GM13976 (cell line): ENCODE results near the gene SLC9B1.

Source experiments
- DNase-seq: peaks from one replicate; pipeline ENCODE4 v3.0.0; 2012; ENCODE audit warnings: low spot score
- CTCF ChIP-seq: IDR thresholded peaks from 2 replicates; pipeline ENCODE4 v1.5.1; 2012; ENCODE audit warnings: borderline replicate concordance, mild to moderate bottlenecking; ENCODE audit not compliant: insufficient read depth; ENCODE audit errors: extremely low read depth, missing control alignments, control extremely low read depth
- in situ Hi-C: fragments of 300-500 bp; cut with MboI; formaldehyde crosslinking; loops from one replicate; pipeline ENCODE4 v1.12.0; 2022; ENCODE audit warnings: low sequenced_read_pairs, mixed read lengths, inconsistent platforms; ENCODE audit not compliant: unreplicated experiment

SLC9B1 gene

DNA sequence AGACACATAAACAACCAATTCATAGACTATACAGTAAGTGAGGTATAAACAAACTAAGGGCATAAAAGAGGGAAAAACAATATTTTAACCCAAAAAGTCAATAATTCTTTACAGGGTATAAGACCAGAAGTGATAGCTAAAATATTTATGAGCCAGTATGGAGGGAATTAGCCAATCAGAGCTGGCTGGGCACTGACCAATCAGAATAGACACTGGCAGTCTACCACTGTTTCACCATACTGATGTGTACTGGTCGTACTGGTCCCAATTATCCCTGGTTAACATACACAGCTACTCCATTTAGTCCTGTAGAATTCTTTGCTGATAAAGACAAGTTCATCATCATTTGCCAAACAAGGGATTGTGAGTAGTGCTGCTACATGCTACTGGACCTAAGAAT is 9.8 kb upstream of the SLC9B1 start:
- in situ Hi-C loops = no loop called here
- TF ChIP-seq CTCF = no peak
- DNase-seq = no peak

DNA sequence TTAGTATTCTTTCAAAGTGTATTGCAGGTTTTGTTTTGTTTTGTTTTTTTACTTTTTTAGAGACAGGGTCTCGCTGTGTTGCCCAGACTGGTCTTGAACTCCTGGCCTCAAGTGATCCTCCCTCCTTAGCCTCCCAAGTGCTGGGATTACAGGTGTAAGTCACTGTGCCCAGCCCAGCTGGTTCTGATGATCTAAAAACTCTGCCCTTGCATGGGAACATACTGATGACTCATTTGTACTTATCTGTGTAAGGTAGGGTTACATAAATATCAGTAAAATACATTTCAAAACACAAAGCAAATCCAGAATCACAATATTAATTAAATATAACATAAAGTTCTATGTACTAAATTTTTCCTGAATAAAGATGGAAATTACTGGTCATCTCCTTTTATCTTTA is 7.4 kb upstream of the SLC9B1 start:
- no peak for DNase-seq
- in situ Hi-C loops = no loop called here
- no peak for TF ChIP-seq CTCF

- no peak for TF ChIP-seq CTCF
- DNase-seq = no peak
- in situ Hi-C loops = no loop called here
Observed at GRCh38 chr4:103024996-103025395, 5.5 kb upstream of the SLC9B1 start.

DNA sequence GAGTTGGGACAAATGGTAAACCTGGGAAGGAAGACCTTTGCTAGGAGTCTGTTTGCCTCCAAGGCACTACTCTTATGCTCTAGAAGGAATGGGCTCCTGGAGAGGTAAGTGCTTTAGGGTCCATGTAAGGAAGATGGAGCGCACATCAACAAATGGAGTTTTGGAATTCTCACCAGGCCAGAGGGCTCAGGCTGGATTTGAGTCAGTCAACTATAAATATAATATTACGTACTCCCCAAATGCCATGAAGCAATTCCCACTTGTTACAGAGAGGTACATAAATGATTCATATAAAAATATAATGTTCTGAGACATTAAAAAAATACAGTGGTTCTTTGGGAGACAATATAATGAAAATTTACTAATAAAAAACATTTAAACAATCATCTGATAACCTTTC is 1.6 kb upstream of the SLC9B1 start:
- in situ Hi-C loops = no loop called here
- TF ChIP-seq CTCF = no peak
- DNase-seq = no peak

DNA sequence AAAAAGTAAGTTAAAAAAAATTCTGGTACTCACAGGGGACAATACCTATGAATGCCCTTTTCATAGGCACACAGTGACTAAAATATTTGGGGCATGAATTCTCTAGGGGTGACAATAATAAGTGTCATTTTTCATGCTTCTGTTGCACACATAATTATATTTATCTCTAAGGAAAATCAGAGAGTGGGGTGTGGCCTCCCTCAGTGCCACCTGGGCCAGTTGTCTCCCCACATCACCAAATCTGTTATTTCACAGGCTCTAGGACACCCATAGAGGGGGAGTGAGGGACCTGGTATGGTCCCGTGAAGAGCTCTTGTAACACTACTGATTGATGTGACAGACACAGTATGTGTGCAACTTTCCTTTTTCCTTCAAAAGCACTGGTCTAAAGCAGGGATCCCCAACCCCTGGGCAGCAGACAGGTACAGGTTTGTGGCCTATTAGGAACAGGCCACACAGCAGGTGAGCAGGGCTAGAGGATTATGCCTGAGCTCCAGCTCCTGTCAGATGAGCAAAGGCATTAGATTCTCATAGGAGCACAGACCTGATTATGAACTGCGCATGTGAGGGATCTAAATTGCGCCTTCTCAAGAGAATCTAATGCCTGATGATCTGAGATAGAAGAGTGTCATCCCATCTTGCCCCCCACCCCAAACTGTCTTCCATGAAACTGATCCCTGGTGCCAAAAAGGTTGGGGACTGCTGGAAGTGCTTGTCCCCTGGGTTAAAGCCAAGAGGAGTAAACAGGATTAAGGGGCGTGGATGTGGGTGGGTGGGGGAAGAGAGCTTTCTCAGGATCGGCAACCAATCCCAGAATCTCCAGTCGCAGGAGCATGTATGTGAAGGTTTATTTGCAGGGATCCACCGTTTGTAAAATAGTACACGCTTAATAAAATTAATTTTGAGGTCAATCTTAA is 856 bp downstream of the SLC9B1 start:
- in situ Hi-C loops = no loop called here

DNA sequence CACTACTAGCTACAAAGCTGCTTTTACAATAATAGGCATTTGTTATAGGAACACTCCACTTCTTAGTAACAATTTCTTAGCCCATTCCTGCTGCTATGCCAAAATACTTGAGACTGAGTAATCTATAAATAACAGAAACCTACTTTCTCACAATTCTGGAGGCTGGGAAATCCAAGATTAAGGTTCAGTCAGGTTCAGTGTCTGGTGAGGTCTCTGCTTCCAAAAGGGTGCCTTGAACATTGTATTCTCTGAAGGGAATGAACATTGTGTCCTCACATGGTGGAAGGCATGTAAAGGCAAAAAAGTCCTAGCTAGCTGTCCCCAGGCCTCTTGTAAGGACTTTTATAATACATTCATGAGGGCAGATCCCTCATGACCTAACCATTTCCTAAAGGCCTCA is 7.0 kb downstream of the SLC9B1 start:
- in situ Hi-C loops = no loop called here
- TF ChIP-seq CTCF = no peak
- DNase-seq = no peak

More for the DNA sequence above, 856 bp downstream of the SLC9B1 start:
- TF ChIP-seq CTCF = no peak
- no peak for DNase-seq
